AG09319 (cell line): Measurements from ENCODE around the gene PUS7L.
"Not testable (repeated sequence)": the region's sequence is repeated elsewhere in the genome, so short reads cannot be mapped to it uniquely, and the experiment has no call there.

ENCODE experiments used
- DNase-seq: peaks from one replicate; pipeline ENCODE4 v3.0.0-alpha.2; 2010; ENCODE audit warnings: low read depth; ENCODE audit errors: extremely low read depth
- CTCF ChIP-seq: IDR thresholded peaks from 2 replicates; pipeline ENCODE4 v1.5.1; 2011; ENCODE audit warnings: low read depth, mild to moderate bottlenecking, inconsistent platforms, low read length, moderate library complexity

PUS7L gene

DNA sequence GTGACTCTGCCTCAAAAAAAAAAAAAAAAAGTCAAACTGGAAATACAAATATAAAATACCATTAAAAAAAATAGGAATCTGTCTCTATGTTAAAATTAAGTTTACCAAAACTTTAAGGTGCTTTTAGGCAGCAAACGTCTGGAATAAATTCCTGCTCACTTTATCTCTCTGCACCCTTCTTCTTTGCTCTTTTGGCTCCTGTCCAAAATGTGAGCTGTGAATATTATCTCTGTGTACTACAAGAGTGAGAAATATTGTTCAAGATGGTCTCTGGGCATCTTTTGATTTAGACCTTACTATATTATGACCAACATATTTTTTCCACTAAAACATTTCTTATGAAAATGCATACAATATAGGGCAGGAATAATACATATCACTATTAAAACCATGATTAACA, 63.7 kb downstream of the PUS7L start:
- DNase-seq: no peak
- no peak for TF ChIP-seq CTCF

- no peak for TF ChIP-seq CTCF
- DNase-seq: no peak
Measured at GRCh38 chr12:43692064-43692463, 66.5 kb downstream of the PUS7L start.

DNA sequence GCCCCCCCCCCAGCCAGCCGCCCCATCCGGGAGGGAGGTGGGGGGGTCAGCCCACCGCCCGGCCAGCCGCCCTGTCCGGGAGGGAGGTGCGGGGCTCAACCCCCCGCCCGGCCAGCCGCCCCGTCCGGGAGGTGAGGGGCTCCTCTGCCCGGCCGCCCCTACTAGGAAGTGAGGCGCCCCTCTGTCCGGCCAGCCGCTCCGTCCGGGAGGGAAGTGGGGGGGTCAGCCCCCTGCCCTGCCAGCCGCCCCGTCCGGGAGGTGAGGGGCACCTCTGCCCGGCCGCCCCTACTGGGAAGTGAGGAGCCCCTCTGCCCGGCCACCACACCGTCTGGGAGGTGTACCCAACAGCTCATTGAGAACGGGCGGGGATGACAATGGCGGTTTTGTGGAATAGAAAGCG, 73.1 kb downstream of the PUS7L start:
- DNase-seq: not testable (repeated sequence)

DNA sequence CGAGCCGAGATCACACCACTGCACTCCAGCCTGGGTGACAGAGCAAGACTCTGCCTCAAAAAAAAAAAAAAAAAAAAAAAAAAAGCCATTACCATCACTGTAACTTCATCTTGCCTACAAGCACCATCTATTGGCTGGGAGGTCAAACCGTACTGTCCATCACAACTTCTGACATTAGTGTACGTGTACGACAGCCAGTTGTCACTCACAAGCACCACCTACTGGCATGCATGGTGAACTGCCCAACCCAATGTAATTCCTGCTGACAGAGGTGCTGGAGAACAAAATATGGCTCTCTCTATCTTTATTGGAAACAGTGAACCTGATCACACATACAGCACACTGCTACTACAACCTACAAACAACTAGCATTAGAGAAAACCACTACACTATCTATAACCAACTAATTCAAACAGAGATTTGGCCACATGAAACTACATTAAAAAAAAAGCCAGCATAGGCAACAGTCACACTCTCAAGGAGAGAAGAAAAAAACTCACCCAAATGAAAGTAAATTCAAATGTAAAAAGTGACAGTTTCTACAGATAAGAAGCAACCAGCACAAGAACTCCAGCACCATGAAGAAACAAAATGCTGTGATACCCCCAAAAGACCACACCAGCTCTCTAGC, 82.3 kb downstream of the PUS7L start:
- no peak for DNase-seq
- TF ChIP-seq CTCF: peak; percentile 41

GRCh38 chr12:43675048-43675904, 83.3 kb downstream of the PUS7L start:
- no peak for DNase-seq
- no peak for TF ChIP-seq CTCF

DNA sequence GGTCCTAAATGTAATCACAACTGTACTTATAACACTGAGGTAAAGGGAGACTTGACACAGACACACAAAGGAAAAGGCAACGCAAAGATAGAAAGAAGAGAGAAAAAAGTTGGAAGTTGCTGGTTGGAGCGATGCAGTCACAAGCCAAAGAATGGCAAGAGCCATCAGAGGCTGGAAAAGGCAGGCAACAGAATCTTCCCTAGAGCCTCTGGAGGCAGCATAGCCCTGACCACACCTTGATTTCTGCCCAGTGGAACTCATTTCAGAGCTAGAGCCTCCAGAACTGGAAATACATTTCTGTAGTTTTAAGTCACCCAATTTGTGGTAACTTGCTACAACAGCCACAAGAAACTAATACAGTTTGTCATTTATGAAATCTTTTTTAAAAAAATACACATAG, 89.2 kb downstream of the PUS7L start:
- no peak for TF ChIP-seq CTCF
- DNase-seq: no peak
